Measurements from ENCODE around the gene THRAP3. TPM values are rescaled to one million over a fixed set of nuclear protein-coding genes. Genes with fewer than 3 reads are reported as not detected.
A peak's percentile ranks its signal among the peaks of the same experiment; 100 is the strongest.

THRAP3 gene
- total RNA-seq, 1 experiment from 2014 or later, result 160 TPM

DNA sequence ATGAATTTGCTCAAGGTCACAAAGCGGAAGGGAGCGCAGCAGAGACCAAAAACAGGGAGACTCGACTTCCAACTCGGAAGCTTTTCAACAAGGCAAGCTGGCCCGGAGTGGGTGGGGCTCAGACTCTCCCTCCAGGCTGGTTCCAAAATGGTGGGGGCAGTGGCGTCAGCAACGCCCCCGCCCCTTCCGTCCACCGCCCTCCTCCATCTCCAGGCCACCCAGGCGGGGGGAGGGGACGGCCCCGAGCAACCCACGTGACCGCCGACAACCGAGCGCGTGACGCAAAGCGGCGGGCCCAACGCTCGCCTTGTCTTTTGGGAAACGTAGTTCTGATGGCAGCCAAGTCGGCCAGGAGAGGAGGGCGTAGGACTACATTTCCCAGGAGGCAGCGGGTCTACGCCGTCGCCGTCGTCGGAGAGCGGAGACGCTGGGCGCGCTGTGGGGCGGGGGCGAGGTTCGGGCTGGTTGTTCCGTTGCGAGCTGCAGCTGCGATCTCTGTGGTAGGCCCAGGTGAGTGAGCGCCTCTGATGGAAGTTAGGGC, at the start of gene THRAP3 (continued):
- TF ChIP-seq FOXP4 (CRISPR knock-in tag; IDR thresholded peaks at IDR 0.05), result peak; percentile 86; the same call in 1 of the 2 replicates
- TF ChIP-seq, protein P1, sequence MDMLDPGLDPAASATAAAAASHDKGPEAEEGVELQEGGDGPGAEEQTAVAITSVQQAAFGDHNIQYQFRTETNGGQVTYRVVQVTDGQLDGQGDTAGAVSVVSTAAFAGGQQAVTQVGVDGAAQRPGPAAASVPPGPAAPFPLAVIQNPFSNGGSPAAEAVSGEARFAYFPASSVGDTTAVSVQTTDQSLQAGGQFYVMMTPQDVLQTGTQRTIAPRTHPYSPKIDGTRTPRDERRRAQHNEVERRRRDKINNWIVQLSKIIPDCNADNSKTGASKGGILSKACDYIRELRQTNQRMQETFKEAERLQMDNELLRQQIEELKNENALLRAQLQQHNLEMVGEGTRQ (CRISPR knock-in tag; IDR thresholded peaks at IDR 0.05), result peak; percentile 100
- 0 out of 2 replicates have a peak, but pooled peaks have one; percentile 36 for TF ChIP-seq SMAD3 (CRISPR knock-in tag; IDR thresholded peaks at IDR 0.05; ENCODE audit: borderline replicate concordance)
- TF ChIP-seq, protein P2, sequence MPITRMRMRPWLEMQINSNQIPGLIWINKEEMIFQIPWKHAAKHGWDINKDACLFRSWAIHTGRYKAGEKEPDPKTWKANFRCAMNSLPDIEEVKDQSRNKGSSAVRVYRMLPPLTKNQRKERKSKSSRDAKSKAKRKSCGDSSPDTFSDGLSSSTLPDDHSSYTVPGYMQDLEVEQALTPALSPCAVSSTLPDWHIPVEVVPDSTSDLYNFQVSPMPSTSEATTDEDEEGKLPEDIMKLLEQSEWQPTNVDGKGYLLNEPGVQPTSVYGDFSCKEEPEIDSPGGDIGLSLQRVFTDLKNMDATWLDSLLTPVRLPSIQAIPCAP (CRISPR knock-in tag; IDR thresholded peaks at IDR 0.05), result no peak
- no peak for TF ChIP-seq ATF1 (CRISPR knock-in tag; IDR thresholded peaks at IDR 0.05)
- peak; percentile 19; the same call in 1 of the 2 replicates for TF ChIP-seq HMGXB4 (CRISPR knock-in tag; IDR thresholded peaks at IDR 0.05)
- TF ChIP-seq ATF2 (CRISPR knock-in tag; IDR thresholded peaks at IDR 0.05; ENCODE audit: borderline replicate concordance, low read depth), result no peak
- peak; percentile 36; the same call in 1 of the 2 replicates for TF ChIP-seq TEAD1 (CRISPR knock-in tag; IDR thresholded peaks at IDR 0.05)
- TF ChIP-seq ZNF219 (CRISPR knock-in tag; IDR thresholded peaks at IDR 0.05; ENCODE audit: borderline replicate concordance), result no peak
- no peak for TF ChIP-seq EMX1 (CRISPR knock-in tag; IDR thresholded peaks at IDR 0.05)
- TF ChIP-seq, protein P3, sequence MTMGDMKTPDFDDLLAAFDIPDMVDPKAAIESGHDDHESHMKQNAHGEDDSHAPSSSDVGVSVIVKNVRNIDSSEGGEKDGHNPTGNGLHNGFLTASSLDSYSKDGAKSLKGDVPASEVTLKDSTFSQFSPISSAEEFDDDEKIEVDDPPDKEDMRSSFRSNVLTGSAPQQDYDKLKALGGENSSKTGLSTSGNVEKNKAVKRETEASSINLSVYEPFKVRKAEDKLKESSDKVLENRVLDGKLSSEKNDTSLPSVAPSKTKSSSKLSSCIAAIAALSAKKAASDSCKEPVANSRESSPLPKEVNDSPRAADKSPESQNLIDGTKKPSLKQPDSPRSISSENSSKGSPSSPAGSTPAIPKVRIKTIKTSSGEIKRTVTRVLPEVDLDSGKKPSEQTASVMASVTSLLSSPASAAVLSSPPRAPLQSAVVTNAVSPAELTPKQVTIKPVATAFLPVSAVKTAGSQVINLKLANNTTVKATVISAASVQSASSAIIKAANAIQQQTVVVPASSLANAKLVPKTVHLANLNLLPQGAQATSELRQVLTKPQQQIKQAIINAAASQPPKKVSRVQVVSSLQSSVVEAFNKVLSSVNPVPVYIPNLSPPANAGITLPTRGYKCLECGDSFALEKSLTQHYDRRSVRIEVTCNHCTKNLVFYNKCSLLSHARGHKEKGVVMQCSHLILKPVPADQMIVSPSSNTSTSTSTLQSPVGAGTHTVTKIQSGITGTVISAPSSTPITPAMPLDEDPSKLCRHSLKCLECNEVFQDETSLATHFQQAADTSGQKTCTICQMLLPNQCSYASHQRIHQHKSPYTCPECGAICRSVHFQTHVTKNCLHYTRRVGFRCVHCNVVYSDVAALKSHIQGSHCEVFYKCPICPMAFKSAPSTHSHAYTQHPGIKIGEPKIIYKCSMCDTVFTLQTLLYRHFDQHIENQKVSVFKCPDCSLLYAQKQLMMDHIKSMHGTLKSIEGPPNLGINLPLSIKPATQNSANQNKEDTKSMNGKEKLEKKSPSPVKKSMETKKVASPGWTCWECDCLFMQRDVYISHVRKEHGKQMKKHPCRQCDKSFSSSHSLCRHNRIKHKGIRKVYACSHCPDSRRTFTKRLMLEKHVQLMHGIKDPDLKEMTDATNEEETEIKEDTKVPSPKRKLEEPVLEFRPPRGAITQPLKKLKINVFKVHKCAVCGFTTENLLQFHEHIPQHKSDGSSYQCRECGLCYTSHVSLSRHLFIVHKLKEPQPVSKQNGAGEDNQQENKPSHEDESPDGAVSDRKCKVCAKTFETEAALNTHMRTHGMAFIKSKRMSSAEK (CRISPR knock-in tag; IDR thresholded peaks at IDR 0.05; ENCODE audit: borderline replicate concordance), result no peak
- TF ChIP-seq E2F4 (CRISPR knock-in tag; IDR thresholded peaks at IDR 0.05; ENCODE audit: borderline replicate concordance, low read depth), result no peak
- TF ChIP-seq KAT7 (CRISPR knock-in tag; IDR thresholded peaks at IDR 0.05; ENCODE audit: borderline replicate concordance), result no peak; the same call in 1 of the 2 replicates
- TF ChIP-seq, protein P4, sequence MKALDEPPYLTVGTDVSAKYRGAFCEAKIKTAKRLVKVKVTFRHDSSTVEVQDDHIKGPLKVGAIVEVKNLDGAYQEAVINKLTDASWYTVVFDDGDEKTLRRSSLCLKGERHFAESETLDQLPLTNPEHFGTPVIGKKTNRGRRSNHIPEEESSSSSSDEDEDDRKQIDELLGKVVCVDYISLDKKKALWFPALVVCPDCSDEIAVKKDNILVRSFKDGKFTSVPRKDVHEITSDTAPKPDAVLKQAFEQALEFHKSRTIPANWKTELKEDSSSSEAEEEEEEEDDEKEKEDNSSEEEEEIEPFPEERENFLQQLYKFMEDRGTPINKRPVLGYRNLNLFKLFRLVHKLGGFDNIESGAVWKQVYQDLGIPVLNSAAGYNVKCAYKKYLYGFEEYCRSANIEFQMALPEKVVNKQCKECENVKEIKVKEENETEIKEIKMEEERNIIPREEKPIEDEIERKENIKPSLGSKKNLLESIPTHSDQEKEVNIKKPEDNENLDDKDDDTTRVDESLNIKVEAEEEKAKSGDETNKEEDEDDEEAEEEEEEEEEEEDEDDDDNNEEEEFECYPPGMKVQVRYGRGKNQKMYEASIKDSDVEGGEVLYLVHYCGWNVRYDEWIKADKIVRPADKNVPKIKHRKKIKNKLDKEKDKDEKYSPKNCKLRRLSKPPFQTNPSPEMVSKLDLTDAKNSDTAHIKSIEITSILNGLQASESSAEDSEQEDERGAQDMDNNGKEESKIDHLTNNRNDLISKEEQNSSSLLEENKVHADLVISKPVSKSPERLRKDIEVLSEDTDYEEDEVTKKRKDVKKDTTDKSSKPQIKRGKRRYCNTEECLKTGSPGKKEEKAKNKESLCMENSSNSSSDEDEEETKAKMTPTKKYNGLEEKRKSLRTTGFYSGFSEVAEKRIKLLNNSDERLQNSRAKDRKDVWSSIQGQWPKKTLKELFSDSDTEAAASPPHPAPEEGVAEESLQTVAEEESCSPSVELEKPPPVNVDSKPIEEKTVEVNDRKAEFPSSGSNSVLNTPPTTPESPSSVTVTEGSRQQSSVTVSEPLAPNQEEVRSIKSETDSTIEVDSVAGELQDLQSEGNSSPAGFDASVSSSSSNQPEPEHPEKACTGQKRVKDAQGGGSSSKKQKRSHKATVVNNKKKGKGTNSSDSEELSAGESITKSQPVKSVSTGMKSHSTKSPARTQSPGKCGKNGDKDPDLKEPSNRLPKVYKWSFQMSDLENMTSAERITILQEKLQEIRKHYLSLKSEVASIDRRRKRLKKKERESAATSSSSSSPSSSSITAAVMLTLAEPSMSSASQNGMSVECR (CRISPR knock-in tag; IDR thresholded peaks at IDR 0.05; ENCODE audit: borderline replicate concordance), result peak; percentile 38; the same call in 1 of the 2 replicates
- TF ChIP-seq, protein P5, sequence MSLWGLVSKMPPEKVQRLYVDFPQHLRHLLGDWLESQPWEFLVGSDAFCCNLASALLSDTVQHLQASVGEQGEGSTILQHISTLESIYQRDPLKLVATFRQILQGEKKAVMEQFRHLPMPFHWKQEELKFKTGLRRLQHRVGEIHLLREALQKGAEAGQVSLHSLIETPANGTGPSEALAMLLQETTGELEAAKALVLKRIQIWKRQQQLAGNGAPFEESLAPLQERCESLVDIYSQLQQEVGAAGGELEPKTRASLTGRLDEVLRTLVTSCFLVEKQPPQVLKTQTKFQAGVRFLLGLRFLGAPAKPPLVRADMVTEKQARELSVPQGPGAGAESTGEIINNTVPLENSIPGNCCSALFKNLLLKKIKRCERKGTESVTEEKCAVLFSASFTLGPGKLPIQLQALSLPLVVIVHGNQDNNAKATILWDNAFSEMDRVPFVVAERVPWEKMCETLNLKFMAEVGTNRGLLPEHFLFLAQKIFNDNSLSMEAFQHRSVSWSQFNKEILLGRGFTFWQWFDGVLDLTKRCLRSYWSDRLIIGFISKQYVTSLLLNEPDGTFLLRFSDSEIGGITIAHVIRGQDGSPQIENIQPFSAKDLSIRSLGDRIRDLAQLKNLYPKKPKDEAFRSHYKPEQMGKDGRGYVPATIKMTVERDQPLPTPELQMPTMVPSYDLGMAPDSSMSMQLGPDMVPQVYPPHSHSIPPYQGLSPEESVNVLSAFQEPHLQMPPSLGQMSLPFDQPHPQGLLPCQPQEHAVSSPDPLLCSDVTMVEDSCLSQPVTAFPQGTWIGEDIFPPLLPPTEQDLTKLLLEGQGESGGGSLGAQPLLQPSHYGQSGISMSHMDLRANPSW (CRISPR knock-in tag; conservative IDR thresholded peaks at IDR 0.05; ENCODE audit: low read depth), result no peak
- TF ChIP-seq CREM (CRISPR knock-in tag; IDR thresholded peaks at IDR 0.05), result peak; percentile 91; the same call in 1 of the 2 replicates
